Measurements from ENCODE around the gene ITGAL. TPM values are rescaled to one million over a fixed set of nuclear protein-coding genes. Genes with fewer than 3 reads are reported as not detected.
A peak's percentile ranks its signal among the peaks of the same experiment; 100 is the strongest.

Gene ITGAL
- total and polyA plus RNA-seq, 2 of the 13 experiments (the other 11 are each of a cell fraction or from before 2014, with no cell fraction given): 0.86 to 1.2 TPM

DNA sequence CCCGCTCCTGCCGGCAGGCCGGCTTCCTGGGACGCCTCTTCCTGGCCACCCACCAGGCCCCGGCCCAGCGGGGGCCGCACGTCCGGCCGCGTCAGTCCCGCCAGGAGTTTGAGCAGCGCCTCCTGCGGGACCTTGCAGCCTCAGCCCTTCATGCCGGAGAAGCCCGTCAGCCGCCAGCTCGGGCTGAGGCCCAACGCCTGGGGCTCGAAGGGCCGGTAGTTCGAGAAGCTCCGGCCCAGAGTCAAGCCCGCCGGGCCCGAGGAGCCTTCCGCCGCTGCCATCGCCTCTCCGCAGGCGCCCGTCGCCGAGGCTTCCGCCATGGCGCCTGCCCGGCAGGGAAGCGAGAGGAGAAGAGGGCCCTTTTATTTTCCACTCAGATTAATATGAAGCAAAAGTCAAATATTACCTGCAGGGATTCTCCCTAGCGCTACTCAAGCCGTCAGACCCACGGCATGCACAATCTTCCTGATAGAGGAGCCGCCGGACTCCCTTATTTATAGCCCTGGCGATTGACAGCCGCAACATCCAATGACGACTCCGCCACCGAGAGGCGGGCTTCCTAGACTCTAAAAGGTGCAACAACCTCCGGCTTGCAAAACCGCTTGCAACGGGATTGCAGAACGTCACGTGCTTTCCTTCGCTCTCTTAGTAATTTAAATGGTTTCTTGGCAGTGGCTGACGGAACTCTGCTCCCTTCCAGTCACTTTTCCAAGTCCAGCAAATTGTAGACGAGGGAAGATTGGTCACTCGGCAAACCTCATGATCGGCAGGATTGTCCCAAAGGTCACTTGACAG, 26.9 kb upstream of the ITGAL start, which contains the start of gene SEPHS2 (continued):
- TF ChIP-seq, protein P1, sequence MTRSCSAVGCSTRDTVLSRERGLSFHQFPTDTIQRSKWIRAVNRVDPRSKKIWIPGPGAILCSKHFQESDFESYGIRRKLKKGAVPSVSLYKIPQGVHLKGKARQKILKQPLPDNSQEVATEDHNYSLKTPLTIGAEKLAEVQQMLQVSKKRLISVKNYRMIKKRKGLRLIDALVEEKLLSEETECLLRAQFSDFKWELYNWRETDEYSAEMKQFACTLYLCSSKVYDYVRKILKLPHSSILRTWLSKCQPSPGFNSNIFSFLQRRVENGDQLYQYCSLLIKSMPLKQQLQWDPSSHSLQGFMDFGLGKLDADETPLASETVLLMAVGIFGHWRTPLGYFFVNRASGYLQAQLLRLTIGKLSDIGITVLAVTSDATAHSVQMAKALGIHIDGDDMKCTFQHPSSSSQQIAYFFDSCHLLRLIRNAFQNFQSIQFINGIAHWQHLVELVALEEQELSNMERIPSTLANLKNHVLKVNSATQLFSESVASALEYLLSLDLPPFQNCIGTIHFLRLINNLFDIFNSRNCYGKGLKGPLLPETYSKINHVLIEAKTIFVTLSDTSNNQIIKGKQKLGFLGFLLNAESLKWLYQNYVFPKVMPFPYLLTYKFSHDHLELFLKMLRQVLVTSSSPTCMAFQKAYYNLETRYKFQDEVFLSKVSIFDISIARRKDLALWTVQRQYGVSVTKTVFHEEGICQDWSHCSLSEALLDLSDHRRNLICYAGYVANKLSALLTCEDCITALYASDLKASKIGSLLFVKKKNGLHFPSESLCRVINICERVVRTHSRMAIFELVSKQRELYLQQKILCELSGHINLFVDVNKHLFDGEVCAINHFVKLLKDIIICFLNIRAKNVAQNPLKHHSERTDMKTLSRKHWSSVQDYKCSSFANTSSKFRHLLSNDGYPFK (CRISPR knock-in tag; IDR thresholded peaks at IDR 0.05; ENCODE audit: borderline replicate concordance): peak; percentile 44; the same call in 1 of the 2 replicates
- TF ChIP-seq MED1 (CRISPR knock-in tag; IDR thresholded peaks at IDR 0.05): peak; percentile 86
- TF ChIP-seq BORCS8-MEF2B (CRISPR knock-in tag; IDR thresholded peaks at IDR 0.05): peak; percentile 72; the same call in 1 of the 2 replicates
- TF ChIP-seq SRY (CRISPR knock-in tag; IDR thresholded peaks at IDR 0.05): peak; percentile 17; the same call in 1 of the 2 replicates
- TF ChIP-seq ELF4 (CRISPR knock-in tag; IDR thresholded peaks at IDR 0.05; ENCODE audit: borderline replicate concordance): 0 out of 2 replicates have a peak, but pooled peaks have one; percentile 54
- no peak for TF ChIP-seq ZNF563 (CRISPR knock-in tag; IDR thresholded peaks at IDR 0.05)
- no peak for TF ChIP-seq KAT2B (IDR thresholded peaks at IDR 0.05; ENCODE audit: borderline replicate concordance, low read depth, low read length)
- 0 out of 2 replicates have a peak, but pooled peaks have one; percentile 41 for TF ChIP-seq ZNF615 (CRISPR knock-in tag; IDR thresholded peaks at IDR 0.05; ENCODE audit: borderline replicate concordance)
- TF ChIP-seq ZFP36L1 (CRISPR knock-in tag; IDR thresholded peaks at IDR 0.05): peak; percentile 72; the same call in 1 of the 2 replicates
- no peak for TF ChIP-seq ZNF326 (CRISPR knock-in tag; IDR thresholded peaks at IDR 0.05; ENCODE audit: borderline replicate concordance)
- TF ChIP-seq MED8 (CRISPR knock-in tag; IDR thresholded peaks at IDR 0.05; ENCODE audit: insufficient replicate concordance): peak; percentile 59
- TF ChIP-seq, protein P2, sequence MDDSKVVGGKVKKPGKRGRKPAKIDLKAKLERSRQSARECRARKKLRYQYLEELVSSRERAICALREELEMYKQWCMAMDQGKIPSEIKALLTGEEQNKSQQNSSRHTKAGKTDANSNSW (CRISPR knock-in tag; IDR thresholded peaks at IDR 0.05; ENCODE audit: borderline replicate concordance): no peak; the same call in 1 of the 2 replicates
- TF ChIP-seq RBFOX2 (IDR thresholded peaks at IDR 0.05; ENCODE audit: low read depth, low read length): peak; percentile 99
- TF ChIP-seq MBD4 (IDR thresholded peaks at IDR 0.05; ENCODE audit: borderline replicate concordance, low read length): no peak
- TF ChIP-seq HNRNPL (IDR thresholded peaks at IDR 0.05; ENCODE audit: low read depth, low read length): no peak
- TF ChIP-seq DR1 (CRISPR knock-in tag; IDR thresholded peaks at IDR 0.05): no peak
- TF ChIP-seq CHD4 (IDR thresholded peaks at IDR 0.05; ENCODE audit: borderline replicate concordance, low read length): no peak
- TF ChIP-seq ZBTB42 (CRISPR knock-in tag; IDR thresholded peaks at IDR 0.05): peak; percentile 57; the same call in 1 of the 2 replicates
- no peak for TF ChIP-seq SP5 (CRISPR knock-in tag; IDR thresholded peaks at IDR 0.05; ENCODE audit: borderline replicate concordance, low read depth)
- no peak; the same call in 1 of the 2 replicates for TF ChIP-seq HOXA9 (CRISPR knock-in tag; IDR thresholded peaks at IDR 0.05; ENCODE audit: borderline replicate concordance)
- no peak for TF ChIP-seq ATF7 (IDR thresholded peaks at IDR 0.05)
- TF ChIP-seq ATF7 (CRISPR knock-in tag; IDR thresholded peaks at IDR 0.05): 0 out of 2 replicates have a peak, but pooled peaks have one; percentile 21
- 0 out of 2 replicates have a peak, but pooled peaks have one; percentile 55 for TF ChIP-seq HDAC6 (IDR thresholded peaks at IDR 0.05; ENCODE audit: low read depth, low read length)
- no peak for TF ChIP-seq ZNF747 (CRISPR knock-in tag; IDR thresholded peaks at IDR 0.05; ENCODE audit: borderline replicate concordance)
- TF ChIP-seq ZNF749 (CRISPR knock-in tag; IDR thresholded peaks at IDR 0.05; ENCODE audit: borderline replicate concordance): no peak
